Left renal cortex interstitium (tissue), 4 donors: ENCODE measurements around the gene RSBN1. TPM values are rescaled to one million over a fixed set of nuclear protein-coding genes. Genes with fewer than 3 reads are reported as not detected.
A peak's percentile ranks its signal among the peaks of the same experiment; 100 is the strongest.
"Not testable (repeated sequence)": the region's sequence is repeated elsewhere in the genome, so short reads cannot be mapped to it uniquely, and the experiment has no call there.

Source experiments
- DNase-seq, 4 donors: peaks; one replicate each; pipeline ENCODE4 v3.0.0-alpha.2; 2013; ENCODE audit warnings: low read depth in 4 of 4, low spot score in 2 of 4, missing footprints in 1 of 4
- polyA plus RNA-seq, 4 donors: library from polyadenylated mRNA; unstranded; fragments of 120-200 nt; gene quantifications; one replicate each; pipeline ENCODE4 v1.2.1, GENCODE V29; 2013; ENCODE audit not compliant: insufficient read length in 4 of 4

Gene RSBN1
- polyA plus RNA-seq, result 10 to 100 TPM; 21.8 to 31.1 (median 26.4) TPM

DNA sequence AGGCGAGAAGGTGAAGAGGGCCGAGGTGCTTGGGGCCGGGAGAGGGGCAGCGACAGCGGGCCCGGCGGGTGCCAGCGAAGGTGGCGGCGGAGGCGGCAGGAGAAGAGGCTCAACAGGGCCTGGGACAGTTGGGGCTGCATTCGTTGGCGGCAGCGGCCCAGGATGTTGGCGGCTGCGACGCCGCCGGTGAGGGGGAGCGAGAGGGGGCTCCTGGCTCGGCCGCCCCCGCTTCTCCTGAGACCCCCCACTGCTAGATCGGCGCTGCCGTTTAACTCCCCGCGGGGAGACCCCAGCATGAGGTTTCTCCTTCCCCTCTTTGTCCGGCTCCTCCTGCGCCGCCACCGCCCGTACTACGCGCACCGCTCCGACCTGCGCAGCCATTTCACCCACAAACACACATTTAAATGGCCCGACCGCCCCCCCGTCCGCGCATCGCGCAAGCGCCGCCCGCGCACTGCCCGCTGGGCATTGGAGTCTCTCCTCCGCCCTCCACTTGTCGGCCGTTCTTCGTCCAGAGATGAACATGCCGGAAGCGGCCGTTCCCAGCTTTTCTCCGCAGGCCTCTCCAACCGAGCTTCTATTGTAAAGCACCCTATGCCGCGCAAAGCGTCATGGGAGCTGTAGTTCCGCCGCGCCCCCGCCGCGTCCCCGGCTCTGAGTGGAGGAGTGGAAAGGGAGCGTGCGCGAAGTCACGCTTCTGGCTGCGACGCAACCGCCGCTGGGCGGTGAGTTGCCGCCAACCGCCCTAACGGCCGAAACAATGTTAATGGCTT lies at the start of gene RSBN1:
RSBN1 (minus strand) TSS at position 589 of the 773 bp plus-strand sequence; CDS start at position 525, 64 bp downstream.
- DNase-seq, result peak; percentile 90 to 98 (median 95)

DNA sequence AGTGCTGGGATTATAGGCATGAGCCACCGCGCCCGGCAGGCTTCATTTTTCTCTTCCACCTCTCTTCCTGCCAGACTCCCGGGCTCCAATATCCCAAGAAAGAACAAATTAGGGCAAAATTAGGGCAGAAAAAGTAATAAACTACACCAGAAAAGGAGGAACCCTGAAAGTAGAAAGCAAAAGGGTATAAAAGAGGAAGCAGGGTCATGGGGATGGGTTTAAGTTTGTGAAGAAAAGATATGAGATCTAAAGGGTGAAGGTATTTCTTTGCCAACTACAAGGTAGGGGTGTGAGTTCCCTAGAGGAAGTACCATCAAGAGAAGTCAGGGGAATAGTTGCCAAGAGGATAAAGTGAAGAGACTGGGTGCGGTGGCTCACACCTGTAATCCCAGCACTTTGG lies 49.4 kb upstream of the RSBN1 start:
- DNase-seq, result no peak

DNA sequence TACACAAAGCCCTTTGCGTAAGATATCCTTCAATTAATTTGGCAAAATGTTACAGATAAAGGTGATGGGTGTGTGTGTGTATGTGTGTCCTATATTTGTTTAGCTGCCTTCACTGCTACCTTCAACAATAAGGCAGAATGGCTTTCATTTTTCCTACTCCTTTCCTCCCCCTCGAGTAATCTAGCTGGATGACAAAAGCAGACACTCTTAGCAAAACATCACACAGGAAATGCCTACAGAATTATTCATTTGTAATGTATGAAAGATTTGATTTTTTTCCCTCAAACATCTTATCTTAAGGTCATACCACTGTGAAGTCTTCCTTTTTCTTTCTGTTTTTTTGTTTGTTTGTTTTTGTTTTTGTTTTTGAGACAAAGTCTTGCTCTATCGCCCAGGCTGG lies 48.6 kb upstream of the RSBN1 start:
- no peak for DNase-seq

DNA sequence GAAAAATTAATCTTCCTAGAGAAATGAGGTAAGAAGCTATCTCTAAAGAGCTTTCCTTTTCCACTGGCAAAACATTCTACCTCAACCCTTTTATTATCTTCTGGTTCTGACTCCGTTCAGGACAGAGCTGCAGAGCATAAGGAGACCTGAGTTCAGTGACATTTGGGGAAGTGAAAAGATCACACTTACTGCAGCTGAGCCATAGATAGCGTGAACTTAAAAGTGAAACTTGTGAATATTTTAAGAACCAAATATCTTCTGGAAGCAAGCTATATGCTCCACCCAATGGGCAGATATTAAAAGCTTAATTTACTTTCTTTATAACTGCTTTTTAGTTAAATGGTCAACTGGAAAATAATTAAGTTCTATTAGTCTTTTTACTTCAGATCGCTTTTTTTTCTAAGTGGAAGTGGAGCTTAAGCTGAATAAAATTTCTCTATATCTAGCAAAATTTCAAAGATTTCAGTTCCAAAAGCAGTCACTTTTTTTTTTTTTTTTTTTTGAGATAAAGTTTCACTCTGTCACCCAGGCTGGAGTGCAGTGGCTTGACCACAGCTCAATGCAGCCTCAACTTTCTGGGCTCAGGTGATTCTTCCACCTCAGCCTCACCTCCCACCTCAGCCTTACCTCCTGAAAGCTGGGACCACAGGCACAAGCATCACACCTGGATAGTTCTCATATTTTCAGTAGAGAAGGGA lies 47.4 kb upstream of the RSBN1 start:
- no peak for DNase-seq

DNA sequence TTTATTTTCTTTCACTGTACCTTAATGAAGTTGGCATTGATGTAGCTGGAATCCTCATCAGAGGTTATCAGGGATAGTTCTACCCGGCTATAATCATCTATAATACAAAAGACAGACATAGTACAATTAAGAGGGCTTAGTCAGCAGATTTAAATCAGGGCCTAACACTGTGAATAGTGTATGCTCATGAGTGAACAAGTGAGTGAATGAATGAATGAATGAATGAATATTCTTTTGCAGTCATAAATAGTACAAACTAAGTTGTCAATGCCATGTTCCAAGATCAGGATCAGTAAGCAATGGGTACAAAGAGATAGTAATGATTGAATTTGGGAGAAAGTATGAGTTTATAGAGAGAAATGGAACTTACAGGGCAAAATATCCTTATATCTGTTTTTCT lies 46.7 kb upstream of the RSBN1 start:
- DNase-seq, result no peak

DNA sequence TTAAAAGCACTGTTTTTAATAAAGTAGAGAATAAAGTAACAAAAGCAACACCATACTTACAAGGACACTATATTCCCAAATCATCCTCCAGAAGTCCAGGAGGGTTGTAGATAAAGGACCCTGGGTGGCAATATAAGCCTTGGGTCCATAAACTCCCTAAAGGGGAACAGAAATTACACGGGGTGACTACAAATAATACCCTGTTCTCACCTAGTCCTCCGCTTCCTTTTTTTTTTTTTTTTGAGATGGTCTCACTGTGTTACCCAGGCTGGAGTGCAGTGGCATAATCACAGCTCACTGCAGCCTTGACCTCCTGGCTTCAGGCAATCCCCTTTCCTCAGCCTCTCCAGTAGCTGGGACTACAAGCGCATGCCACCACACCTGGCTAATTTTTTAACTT lies 46.1 kb upstream of the RSBN1 start:
- DNase-seq, result no peak

DNA sequence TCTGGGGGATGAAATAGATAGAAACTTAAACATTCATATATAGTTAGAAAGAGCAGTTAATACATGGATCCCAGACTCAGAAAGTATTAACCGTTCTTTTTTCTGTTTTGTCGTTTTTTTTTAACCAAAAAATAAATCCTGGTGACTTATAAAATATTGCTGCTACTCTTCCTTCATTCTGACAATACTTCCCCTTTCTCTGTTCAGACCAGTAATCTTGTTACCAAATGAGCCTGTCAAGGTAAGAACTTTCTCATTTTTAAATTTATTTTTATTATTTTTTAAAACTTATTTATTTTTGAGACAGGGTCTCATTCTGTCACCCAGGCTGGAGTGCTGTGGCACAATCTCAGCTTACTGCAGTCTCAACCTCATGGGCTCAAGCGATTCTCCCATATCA lies 45.5 kb upstream of the RSBN1 start:
- no peak for DNase-seq

DNA sequence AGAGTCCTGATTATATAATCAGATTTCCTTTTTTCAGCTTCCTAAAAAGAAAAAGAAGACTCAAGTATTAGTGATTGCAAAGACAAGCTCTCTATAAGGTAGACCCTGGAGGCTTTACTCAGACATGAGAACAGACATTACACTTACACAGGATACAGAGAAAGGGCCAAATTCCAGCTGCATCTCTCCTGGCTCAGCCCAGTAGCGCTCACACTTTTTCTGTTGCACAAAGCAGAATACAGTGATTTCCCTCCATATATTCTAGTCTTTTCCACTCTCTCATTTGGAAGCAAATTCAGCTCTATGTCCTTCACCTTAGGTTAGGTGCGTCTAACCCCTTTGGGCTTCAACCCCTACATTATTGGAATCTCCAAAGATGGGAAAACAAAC lies 44.1 kb upstream of the RSBN1 start:
- DNase-seq, result no peak

DNA sequence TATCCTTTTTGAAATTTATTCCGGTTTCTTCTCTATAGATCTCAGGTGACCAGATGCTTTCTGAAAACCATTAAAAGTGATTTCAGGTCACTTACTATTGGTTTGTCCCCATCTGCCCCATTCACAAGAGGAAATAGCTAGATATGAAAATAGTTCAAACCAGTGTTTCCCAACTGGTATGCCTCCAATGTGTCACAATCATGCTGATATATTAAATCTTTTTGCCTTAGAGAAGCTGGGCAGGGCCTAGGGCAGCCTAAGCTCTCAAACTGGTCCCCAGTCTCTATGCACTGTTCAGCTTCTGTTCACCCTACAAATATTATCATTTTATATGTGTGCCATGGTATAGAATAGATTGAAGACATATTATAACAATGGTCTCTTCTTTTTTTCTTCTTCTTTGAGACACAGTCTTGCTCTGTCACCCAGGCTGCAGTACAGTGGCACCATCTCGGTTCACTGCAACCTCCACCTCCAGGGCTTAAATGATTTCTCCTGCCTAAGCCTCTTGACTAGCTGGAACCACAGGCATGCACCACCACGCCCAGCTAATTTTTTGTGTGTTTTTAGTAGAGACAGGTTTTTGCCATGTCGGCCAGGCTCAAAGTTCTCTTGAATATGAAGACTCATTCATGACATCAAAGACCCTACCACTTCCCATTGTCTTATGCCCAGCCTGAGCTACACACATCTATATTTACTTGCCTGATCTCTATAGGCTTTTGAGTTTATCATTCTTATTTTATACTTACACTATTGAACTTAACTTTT lies 43.5 kb upstream of the RSBN1 start:
- DNase-seq, result no peak

DNA sequence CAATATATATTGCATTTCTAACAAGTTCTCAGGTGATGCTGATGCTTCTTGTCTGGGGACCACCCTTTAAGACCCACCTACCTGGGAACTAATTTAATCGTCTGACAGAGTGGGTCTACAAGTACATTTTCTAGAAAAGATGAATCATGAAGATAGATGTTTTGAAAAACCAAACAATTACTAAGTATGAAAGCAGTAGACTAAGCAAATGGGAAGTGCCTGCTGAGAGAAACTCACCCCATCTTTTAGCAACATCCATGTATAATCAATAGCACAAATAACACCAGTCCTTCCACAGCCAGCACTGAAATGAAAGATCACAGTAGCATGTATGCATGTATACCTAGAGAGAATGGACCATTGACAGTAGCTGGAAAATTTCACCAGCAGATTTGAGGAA lies 42.0 kb upstream of the RSBN1 start:
- DNase-seq, result no peak

DNA sequence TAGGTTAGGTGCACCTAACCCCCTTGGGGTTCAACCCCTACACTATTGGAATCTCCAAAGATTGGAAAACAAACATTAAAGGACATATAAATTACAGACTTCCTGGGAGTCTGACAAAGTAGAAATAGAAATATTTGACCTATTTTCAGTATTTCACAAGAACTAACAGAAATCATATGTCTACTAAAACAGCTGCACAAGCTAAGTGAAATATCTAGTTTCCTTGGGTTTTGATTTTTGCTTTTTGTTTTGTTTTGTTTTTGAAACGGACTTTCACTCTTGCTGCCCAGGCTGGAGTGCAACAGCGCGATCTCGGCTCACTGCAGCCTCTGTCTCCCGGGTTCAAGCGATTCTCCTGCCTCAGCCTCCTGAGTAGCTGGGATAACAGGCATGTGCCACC lies 40.4 kb upstream of the RSBN1 start:
- not testable (repeated sequence) for DNase-seq

DNA sequence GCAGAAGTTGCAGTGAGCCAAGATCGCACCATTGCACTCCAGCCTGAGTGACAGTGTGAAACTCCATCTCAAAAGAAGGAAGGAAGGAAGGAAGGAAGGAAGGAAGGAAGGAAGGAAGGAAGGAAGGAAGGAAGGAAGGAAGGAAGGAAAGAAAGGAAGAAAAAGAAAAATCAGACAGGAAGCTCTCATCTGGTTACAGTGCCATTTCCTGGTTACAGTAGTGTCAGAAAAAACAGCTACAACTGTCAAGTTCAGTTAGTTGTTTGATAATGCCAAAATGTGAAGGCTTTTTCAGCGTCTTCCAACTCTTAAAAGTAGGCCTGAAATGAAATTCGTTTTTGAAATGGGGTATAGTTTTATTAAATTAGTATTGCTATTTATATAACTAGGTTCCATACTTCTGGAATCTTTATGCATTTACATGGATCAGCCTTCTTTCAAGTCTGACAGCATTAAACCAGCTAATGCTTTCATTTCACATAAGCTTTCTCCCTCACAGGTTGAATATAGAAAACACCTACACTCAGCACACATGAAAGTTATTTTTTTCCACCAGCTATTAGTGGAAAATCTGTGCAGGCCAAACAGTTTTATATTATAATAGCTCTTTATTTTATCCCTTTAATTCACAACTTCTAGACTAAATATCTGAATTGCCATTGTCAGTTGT lies 38.0 kb upstream of the RSBN1 start:
- DNase-seq, result no peak

DNA sequence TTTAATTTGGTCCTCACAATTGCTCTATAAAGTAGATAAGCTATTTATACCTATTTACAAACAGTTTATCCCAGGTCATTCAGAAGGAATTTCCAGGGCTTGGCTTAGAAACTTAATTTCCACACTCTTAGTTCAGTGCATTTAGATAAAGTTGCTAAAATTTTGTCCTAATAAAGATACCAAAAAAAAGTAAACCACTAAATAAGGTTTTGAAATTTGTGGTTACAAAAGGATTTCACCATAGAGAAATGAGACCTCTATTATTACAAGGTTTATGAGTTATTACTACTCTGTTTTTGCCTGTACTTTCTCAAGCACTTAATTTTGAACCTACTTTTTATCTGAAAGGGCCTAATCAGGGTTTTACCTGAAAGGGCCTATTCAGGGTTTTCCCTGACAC lies 36.8 kb upstream of the RSBN1 start:
- DNase-seq, result no peak

DNA sequence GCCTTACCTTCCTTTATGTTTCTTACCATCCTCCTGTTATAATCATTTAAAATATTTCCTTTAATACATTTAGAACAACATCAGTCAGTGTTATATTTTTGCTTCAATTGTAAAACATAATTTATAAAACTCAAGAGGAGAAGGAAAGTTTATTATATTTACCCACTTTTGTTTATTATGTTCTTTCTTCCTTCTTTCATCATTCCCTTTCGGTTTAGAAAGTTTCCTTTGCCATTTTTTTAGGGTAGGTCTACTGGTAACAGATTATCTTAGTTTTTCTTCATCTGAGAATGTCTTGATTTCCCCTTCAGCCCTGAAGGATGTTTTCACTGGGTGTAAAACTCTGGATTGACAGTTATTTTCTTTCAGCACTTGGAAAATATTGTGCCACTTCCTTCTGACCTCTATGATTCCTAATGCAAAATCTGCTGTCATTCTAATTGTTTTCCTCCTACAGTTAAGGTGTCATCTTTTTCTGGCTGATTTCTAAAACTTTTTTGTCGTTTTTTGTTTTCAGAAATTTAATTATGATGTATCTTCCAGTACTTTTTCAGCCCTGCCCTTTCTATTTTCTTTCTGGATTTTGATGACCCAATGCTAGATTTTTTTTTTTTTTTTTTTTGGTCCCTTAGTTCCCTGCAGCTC lies 34.2 kb upstream of the RSBN1 start:
- DNase-seq, result no peak

DNA sequence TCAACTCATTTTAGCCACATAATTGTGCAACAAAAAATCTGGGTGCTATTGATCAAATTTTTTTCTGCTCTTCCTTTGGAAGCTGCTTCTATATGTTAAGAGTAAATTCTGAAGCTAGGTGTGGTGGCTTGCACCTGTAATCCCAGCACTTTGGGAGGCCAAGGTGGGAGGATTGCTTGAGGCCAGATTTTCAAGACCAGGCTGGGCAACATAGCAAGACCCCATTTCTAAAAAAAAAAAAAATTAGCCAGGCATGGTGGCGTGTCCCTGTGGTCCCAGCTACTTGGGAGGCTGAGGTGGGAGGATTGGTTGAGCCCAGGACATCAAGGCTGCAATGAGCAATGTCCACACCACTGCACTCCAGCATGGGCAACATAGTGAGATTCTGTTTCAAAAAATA lies 24.3 kb upstream of the RSBN1 start:
- no peak for DNase-seq

DNA sequence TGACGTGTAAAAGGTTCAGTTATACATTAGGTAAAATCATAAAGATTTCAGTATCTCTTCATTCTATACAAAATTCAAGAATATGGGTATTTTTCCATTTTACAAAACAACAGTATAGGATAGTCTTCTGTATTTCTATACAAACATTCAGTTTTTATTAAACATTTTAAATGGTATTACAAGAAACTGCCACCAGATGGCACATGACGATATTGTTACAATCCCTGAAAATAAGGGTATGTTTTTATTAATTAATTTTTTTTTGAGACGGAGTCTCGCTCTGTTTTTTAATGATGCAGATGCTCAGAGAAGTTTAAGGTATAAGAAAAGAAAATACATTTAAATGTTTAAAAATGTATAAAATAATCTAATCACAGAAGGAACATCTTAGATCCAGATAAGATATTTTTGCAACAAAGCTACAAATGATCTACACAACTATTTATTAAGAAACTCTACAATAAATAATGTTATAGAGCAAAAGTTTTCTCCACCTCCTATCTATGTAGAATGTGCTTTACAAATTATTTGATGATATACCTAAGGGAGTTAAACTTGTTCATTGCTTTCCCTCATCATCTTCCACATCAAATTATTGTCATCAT lies 23.5 kb upstream of the RSBN1 start:
- DNase-seq, result peak in 2 of 4 donors; percentile 21 to 52

DNA sequence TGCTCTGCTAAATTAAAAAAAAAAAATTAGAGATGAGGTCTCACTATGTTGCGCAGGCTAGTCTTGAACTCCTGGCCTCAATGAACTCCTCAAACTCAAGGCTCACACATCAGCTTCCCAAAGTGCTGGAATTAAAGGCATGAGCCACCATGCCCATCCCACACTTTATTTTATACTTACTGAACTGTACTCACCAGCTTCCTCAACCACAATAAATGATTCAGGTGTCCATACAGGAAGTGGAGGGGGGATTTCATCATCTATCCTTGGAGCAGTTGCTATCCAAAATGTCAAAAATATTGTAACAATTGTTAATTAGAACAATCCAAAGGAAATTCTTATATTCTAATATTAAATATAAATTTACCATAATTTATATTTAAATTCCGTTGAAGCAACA lies 22.4 kb upstream of the RSBN1 start:
- no peak for DNase-seq

DNA sequence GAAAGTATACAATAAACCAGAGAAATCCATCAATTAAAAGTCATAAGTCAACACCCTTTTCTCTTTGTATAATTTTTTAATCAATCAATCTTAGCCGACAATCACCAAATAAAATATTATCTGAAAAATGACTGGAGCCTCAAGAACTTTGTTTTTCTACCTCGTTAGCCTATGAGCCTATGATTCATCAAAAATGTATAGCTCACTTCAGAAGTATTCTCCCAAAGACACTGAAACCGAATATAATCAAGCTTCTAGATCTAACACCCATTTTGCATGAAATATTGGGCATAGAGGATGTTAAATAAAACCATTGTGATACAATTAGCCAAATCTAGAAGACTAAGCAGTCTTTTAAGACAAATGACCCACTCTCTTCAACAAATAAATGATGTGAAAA lies 17.8 kb upstream of the RSBN1 start:
- DNase-seq, result no peak

DNA sequence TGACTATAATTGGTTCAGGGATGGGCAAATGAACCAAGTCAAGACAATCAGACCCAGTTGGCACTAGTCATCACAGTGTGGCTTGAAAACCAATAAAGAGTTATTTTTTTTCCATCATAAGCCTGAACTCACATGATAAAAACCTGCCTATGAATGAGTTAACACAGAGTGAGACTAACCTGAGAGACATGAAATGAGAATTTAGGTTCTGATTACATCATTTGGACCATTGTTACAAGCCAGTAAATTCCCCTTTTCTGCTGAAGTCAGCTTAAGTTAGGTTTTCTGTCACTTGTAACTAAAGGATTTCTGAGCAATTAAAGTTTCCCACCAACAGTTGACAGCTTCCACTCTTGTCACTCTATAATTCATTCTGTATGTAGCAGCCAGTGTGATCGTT lies 9.6 kb upstream of the RSBN1 start:
- no peak for DNase-seq

DNA sequence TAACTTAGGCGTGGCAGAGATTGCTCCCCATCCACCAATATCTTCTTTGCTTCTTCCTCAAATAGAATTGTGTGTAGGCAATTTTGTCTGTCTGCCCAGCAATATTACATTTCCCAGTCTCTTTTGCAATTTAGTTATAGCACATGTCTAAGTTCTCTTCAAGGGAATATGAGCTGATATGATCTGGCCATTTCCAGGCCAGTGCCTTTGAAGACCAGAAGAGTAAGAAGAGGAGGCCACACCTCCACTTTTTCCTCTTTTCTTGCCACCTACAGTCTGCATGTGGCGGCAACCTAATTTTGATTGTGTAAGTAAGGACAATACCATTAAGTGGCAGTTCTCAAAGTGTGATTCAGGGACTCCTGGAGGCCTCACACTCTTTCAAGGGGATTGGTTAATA lies 6.3 kb upstream of the RSBN1 start:
- no peak for DNase-seq
